HUES6 (cell line): ENCODE data around the gene RINL.
"Not testable (repeated sequence)": the region's sequence is repeated elsewhere in the genome, so short reads cannot be mapped to it uniquely, and the experiment has no call there.

Experiments used
- H3K27ac ChIP-seq: 2 replicates; pipeline ENCODE4 v1.7.0; 2013; ENCODE audit warnings: low read depth, mild to moderate bottlenecking, low read length, inconsistent platforms
- H3K27me3 ChIP-seq: 2 replicates; pipeline ENCODE4 v1.6.1; 2013; ENCODE audit warnings: low read length; ENCODE audit not compliant: control insufficient read depth, insufficient read depth
- H3K36me3 ChIP-seq: 2 replicates; pipeline ENCODE4 v1.6.1; 2013; ENCODE audit warnings: low read length; ENCODE audit not compliant: control insufficient read depth, insufficient read depth
- H3K4me1 ChIP-seq: 2 replicates; pipeline ENCODE4 v1.6.1; 2013; ENCODE audit warnings: low read length; ENCODE audit not compliant: control insufficient read depth, insufficient read depth
- H3K4me3 ChIP-seq: 2 replicates; pipeline ENCODE4 v1.5.1; 2013; ENCODE audit warnings: low read depth, low read length
- H3K9ac ChIP-seq: one replicate; pipeline ENCODE4 v1.6.1; 2013; ENCODE audit warnings: mild to moderate bottlenecking, low read length
- H3K9me3 ChIP-seq: 2 replicates; pipeline ENCODE4 v1.6.1; 2013; ENCODE audit warnings: low read depth, low read length; ENCODE audit not compliant: control insufficient read depth, insufficient read depth

RINL gene

DNA sequence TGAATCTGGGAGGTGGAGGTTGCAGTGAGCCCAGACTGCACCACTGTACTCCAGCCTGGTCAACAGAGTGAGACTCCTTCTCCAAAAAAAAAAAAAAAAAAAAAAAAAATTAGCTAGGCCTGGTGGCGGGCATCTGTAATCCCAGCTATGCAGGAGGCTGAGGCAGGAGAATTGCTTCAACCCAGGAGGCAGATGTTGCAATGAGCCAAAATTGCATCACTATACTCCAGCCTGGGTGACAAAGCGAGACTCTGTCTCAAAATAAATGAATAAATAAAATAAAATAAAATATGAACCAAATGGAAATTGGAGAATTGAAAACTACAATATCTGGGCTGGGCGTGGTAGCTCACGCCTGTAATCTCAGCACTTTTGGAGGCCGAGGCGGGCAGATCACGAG is 48.9 kb downstream of the RINL start:
- peaks cover 26% of the 10 kb centered on the region for H3K4me1 ChIP-seq
- H3K9me3 ChIP-seq, H3K4me3 ChIP-seq, H3K27ac ChIP-seq, H3K9ac ChIP-seq, H3K27me3 ChIP-seq: not testable (repeated sequence)
- peaks cover 35% of the 10 kb centered on the region for H3K36me3 ChIP-seq

DNA sequence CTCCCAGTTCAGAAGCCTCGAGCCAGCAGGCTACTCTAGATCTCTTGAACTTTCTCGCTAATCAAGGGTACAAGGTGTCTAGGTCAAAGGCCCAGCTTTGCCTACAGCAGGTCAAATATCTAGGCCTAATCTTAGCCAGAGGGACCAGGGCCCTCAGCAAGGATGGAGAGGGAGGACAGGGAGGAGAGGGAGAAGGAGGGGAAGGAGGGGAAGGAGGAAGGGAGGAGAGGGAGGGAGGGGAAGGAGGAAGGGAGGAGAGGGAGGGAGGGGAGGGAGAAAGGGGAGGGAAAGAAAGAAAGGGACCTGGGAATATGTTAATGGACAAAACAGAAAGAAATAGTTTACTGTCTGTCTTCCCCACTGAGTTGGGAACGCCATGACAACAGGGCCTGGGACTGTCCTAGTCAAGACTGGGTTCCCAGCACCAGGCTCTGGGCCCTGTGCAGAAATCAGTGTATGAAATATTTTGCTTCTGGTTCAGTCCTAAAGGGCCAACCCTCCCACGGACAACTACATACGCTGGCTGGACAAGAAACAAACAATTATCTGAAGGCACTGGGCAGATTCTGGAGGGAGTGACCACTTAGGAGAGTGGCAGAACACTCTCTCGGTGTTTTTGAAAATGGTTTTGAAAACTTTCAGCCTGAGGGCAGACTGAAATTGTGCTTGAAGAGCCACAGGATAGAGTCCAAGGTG is 51.1 kb downstream of the RINL start:
- Histone ChIP-seq H3K27me3 (no peaks in the 10 kb centered on the region), H3K9ac (no peak overlapping the region), H3K9me3 (peaks cover 2% of the 10 kb centered on the region; the same call in 1 of the 2 replicates), H3K27ac (no peak overlapping the region), H3K4me3 (no peak overlapping the region), H3K36me3 (peaks cover 40% of the 10 kb centered on the region), H3K4me1 (peaks cover 29% of the 10 kb centered on the region)

DNA sequence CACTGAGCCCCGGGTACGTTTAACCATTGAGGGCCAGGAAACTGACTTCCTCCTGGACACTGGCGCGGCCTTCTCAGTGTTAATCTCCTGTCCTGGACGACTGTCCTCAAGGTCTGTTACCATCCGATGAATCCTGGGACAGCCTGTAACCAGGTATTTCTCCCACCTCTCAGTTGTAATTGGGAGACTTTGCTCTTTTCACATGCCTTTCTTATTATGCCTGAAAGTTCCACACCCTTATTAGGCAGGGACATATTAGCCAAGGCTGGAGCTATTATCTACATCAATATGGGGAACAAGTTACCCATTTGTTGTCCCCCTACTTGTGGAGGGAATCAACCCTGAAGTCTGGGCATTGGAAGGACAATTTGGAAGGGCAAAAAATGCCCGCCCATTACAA is 52.1 kb downstream of the RINL start:
- H3K27ac ChIP-seq, H3K27me3 ChIP-seq, H3K9ac ChIP-seq, H3K9me3 ChIP-seq, H3K4me3 ChIP-seq: not testable (repeated sequence)
- peaks cover 44% of the 10 kb centered on the region for H3K36me3 ChIP-seq
- peaks cover 24% of the 10 kb centered on the region for H3K4me1 ChIP-seq

DNA sequence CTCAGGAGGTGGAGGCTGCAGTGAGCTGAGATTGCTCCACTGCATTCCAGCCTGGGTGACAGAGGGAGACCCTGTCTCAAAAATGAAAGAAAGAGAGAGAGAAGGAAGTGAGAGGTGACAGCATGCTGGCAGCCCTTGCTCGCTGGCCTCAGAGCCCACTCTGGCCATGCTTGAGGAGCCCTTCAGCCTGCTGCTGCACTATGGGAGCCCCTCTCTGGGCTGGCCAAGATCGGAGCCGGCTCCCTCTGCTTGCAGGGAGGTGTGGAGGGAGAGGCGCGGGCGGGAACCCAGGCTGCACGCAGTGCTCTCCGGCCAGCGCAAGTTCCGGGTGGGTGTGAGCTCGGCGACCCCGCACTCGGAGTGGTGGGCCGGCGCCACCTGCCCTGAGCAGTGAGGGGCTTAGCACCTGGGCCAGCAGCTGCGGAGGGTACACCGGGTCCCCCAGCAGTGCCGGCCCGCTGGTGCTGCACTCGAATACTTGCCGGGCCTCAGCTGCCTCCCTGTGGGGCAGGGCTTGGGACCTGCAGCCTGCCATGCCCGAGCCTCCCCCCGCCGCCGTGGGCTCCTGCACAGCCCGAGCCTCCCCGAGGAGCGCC is 56.7 kb downstream of the RINL start:
- H3K27ac ChIP-seq, H3K27me3 ChIP-seq, H3K9me3 ChIP-seq, H3K9ac ChIP-seq, H3K4me3 ChIP-seq: not testable (repeated sequence)
- peaks cover 35% of the 10 kb centered on the region for H3K36me3 ChIP-seq
- H3K4me1 ChIP-seq: peaks cover 22% of the 10 kb centered on the region

DNA sequence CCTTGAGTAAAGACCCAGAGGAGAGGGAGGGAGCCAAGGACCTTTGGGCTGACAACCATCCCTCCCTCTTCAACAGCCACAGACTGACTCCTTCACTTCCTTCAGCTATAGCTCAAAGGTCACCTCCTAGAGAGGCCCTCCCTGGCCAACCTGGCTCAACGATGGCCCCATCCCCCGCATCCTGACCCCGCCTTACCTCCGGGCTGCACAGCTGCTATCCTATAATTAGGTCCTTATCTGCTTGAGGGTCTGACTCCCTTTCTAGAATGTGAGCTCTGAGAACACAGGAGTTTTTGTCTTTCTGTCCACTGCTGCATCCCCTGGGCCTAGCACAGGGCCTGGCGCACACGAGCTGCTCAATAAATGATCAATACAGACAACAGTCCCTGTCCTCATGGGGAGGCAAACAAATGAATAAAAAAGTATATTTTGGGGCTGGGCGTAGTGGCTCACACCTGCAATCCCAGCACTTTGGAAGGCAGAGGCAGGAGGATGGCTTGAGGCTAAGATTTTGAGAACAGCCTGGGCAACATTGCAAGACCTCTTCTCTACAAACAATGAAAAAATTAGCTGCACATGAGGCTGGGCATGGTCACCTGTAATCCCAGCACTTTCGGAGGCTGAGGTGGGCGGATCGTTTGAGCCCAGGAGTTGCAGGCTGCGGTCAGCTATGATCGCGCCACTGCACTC is 58.7 kb downstream of the RINL start:
- Histone ChIP-seq H3K27ac (no peak overlapping the region), H3K4me3 (no peak overlapping the region), H3K9ac (no peak overlapping the region), H3K9me3 (peaks cover 7% of the 10 kb centered on the region; the same call in 1 of the 2 replicates), H3K36me3 (peaks cover 50% of the 10 kb centered on the region), H3K4me1 (peaks cover 14% of the 10 kb centered on the region), H3K27me3 (no peaks in the 10 kb centered on the region)
